ENCODE measurements around the gene GAPVD1. TPM values are rescaled to one million over a fixed set of nuclear protein-coding genes. Genes with fewer than 3 reads are reported as not detected.

Gene GAPVD1
- total RNA-seq, 3 donors from 2014 or later, result 49.3 to 77.0 (median 72.7) TPM

DNA sequence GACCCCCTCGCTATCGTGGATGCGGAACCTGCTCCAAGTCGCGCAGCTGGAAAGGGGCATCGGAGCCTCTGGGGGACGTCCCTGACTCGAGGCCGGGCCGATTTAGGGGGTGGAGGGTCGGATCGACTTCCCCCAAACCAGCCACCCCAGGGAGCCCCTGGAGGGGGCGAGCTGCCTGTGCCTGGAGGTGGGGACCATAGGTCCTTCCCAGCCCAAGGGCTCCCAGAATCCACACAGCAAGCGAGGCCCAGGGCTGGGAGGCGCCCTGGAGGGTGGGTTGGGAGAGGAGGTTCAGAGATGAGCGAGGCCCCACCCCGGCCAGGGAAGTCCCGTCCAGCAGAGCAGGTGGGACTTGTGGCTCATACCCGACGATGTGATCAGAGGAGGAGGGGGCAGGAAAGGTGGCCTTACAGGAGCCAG is 147.6 kb downstream of the GAPVD1 start:
- intact Hi-C loops (cut with DNase I; ENCODE audit: low total_unique reads), result loop anchor here (5.0 kb wide), 2 partner anchors 193 to 338 kb away; partner anchors contain the start of gene PBX3
- no peaks in the 10 kb centered on the region for H3K27me3 ChIP-seq
- H3K27ac ChIP-seq, result no peak overlapping the region
- no peaks in the 10 kb centered on the region for H3K4me1 ChIP-seq
- TF ChIP-seq POLR2AphosphoS5 (IDR thresholded peaks at IDR 0.05) (no peak), POLR2A (IDR thresholded peaks at IDR 0.05) (no peak)
- TF ChIP-seq, protein P1, sequence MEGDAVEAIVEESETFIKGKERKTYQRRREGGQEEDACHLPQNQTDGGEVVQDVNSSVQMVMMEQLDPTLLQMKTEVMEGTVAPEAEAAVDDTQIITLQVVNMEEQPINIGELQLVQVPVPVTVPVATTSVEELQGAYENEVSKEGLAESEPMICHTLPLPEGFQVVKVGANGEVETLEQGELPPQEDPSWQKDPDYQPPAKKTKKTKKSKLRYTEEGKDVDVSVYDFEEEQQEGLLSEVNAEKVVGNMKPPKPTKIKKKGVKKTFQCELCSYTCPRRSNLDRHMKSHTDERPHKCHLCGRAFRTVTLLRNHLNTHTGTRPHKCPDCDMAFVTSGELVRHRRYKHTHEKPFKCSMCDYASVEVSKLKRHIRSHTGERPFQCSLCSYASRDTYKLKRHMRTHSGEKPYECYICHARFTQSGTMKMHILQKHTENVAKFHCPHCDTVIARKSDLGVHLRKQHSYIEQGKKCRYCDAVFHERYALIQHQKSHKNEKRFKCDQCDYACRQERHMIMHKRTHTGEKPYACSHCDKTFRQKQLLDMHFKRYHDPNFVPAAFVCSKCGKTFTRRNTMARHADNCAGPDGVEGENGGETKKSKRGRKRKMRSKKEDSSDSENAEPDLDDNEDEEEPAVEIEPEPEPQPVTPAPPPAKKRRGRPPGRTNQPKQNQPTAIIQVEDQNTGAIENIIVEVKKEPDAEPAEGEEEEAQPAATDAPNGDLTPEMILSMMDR (IDR thresholded peaks at IDR 0.05), result no peak
- no peak overlapping the region for H3K4me3 ChIP-seq
- no peaks in the 10 kb centered on the region for H3K36me3 ChIP-seq
- H3K9me3 ChIP-seq, result no peaks in the 10 kb centered on the region
- no peak for DNase-seq (ENCODE audit: low spot score in 2 of 2)

DNA sequence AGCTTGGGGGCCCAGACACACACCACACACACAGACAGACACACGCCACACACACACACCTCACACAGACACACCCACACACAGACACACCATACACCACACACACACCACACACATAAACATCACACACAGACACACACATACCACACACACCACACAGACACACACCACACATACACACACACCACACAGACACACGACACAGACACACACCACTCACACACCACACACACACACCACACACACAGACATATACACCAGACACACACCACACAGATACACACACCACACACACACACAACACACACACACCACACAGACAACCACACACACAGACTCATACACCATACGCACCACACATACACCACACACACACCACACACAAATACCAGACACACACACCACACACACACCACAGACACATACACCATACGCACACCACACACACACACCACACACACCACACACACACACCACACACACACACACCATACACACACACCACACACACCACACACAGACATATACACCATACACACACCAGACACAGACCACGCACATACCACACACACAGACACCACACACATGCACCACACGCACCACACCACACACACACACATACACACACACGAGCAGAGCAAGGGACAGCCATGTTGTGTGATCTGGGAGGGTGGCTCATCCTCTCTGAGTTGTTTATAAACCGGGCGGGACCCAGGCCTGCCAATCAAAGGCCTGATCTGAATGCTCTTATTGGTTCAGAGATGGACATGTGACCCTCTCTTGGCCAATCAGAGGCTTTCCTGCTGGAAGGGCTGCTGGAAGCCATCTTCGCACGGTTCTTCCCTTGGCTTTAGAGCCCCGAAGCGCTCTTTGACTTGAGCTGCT is 148.3 kb downstream of the GAPVD1 start:
- intact Hi-C loops (cut with DNase I; ENCODE audit: low total_unique reads), result loop anchor here (5.0 kb wide), 2 partner anchors 192 to 337 kb away; partner anchors contain the start of gene PBX3
- TF ChIP-seq, protein P1 (IDR thresholded peaks at IDR 0.05), result no peak
- TF ChIP-seq POLR2A (IDR thresholded peaks at IDR 0.05) (no peak), POLR2AphosphoS5 (IDR thresholded peaks at IDR 0.05) (no peak)
- no peaks in the 10 kb centered on the region for H3K27me3 ChIP-seq
- H3K9me3 ChIP-seq, result no peaks in the 10 kb centered on the region
- DNase-seq (ENCODE audit: low spot score in 2 of 2), result no peak
- no peaks in the 10 kb centered on the region for H3K36me3 ChIP-seq
- no peak overlapping the region for H3K27ac ChIP-seq
- H3K4me1 ChIP-seq, result no peaks in the 10 kb centered on the region
- no peak overlapping the region for H3K4me3 ChIP-seq

DNA sequence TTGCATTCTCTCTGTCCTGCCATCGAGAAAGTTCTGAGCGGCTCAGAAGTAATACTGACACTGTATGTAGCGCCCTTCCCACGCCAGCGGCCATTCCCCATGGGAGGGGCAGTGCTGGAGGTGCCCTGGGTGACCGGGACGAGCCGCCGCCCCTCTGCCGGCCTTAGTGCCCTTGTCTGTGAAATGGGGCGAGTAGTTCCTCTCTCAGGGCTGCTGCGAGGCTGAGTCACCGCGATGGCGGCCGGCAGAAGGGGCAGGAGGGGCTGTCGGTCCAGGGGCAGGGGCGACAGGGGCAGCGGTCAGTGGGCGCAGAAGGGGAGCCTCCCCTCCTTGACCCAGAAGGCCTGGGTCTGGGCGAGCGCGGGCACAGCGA is 148.9 kb downstream of the GAPVD1 start:
- no peaks in the 10 kb centered on the region for H3K27me3 ChIP-seq
- DNase-seq (ENCODE audit: low spot score in 2 of 2), result no peak
- intact Hi-C loops (cut with DNase I; ENCODE audit: low total_unique reads), result no loop called here
- TF ChIP-seq POLR2A (IDR thresholded peaks at IDR 0.05), result no peak
- TF ChIP-seq, protein P1 (IDR thresholded peaks at IDR 0.05), result no peak
- no peak for TF ChIP-seq POLR2AphosphoS5 (IDR thresholded peaks at IDR 0.05)
- H3K4me3 ChIP-seq, result no peak overlapping the region
- no peak overlapping the region for H3K27ac ChIP-seq
- no peaks in the 10 kb centered on the region for H3K9me3 ChIP-seq
- no peaks in the 10 kb centered on the region for H3K4me1 ChIP-seq
- H3K36me3 ChIP-seq, result no peaks in the 10 kb centered on the region

DNA sequence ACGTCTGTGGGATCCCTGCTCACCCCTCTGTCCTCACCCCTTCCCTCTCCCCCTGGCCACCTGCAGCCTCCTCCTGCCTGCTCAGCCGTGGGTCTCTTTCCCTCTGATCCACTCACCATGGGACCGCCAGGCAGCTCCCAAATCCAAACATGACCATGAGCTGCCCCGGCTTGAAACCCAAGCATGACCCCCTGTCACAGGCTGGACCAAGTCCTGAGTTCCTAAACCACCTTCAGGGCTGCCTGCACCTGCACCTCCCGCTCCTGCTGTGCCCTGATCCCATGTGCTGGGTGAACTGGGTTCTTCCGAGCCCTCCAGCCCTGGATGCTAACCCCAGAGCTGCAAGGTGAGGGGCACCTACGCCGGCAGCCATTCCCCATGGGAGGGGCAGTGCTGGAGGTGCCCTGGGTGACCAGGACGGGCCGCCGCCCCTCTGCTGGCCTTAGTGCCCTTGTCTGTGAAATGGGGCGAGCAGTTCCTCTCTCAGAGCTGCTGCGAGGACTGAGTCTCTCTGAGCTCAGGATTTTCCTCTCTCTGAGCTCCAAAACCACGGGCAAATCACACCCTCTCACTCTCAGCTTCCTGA is 149.6 kb downstream of the GAPVD1 start:
- TF ChIP-seq POLR2A (IDR thresholded peaks at IDR 0.05) (no peak), POLR2AphosphoS5 (IDR thresholded peaks at IDR 0.05) (no peak)
- TF ChIP-seq, protein P1 (IDR thresholded peaks at IDR 0.05), result no peak
- Histone ChIP-seq H3K27ac (no peak overlapping the region), H3K4me1 (no peaks in the 10 kb centered on the region), H3K9me3 (no peaks in the 10 kb centered on the region), H3K36me3 (no peaks in the 10 kb centered on the region), H3K4me3 (no peak overlapping the region), H3K27me3 (no peaks in the 10 kb centered on the region)
- intact Hi-C loops (cut with DNase I; ENCODE audit: low total_unique reads), result no loop called here
- DNase-seq (ENCODE audit: low spot score in 2 of 2), result no peak

DNA sequence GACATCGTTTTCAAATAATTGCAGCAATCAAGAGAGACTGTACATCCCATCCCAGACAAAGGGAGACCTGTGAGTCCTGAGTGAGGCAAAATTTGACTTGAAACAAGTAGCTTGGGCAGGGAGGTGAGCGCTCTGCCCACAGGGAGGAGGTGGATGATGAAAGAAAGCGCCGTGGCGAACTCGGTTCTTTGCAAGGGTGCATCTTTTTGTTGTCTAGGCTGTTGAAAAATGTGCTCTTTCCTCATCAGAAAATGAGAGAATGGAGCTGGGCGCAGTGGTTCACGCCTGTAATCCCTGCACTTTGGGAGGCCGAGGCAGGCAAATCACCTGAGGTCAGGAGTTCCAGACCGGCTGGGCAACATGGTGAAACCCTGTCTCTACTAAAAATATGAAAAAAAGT is 150.5 kb downstream of the GAPVD1 start:
- H3K9me3 ChIP-seq, result no peaks in the 10 kb centered on the region
- no peak overlapping the region for H3K27ac ChIP-seq
- DNase-seq (ENCODE audit: low spot score in 2 of 2), result no peak
- intact Hi-C loops (cut with DNase I; ENCODE audit: low total_unique reads), result no loop called here
- no peak overlapping the region for H3K4me3 ChIP-seq
- TF ChIP-seq, protein P1 (IDR thresholded peaks at IDR 0.05), result no peak
- TF ChIP-seq POLR2AphosphoS5 (IDR thresholded peaks at IDR 0.05) (no peak), POLR2A (IDR thresholded peaks at IDR 0.05) (no peak)
- H3K4me1 ChIP-seq, result no peaks in the 10 kb centered on the region
- H3K27me3 ChIP-seq, result no peaks in the 10 kb centered on the region
- H3K36me3 ChIP-seq, result no peaks in the 10 kb centered on the region

Measured in breast epithelium (tissue), 4 donors.